Measurements from ENCODE around the gene KAT6B. TPM values are rescaled to one million over a fixed set of nuclear protein-coding genes. Genes with fewer than 3 reads are reported as not detected.

KAT6B gene
- total RNA-seq, 2 donors from 2014 or later = 25.3 to 39.1 TPM

GRCh38 chr10:75032813-75033212 is 206.4 kb downstream of the KAT6B start:
- H3K27me3 ChIP-seq (ENCODE audit: control insufficient read depth, insufficient read depth, low read length, poor library complexity, severe bottlenecking) = no peaks in the 10 kb centered on the region
- no peaks in the 10 kb centered on the region for H3K4me1 ChIP-seq (ENCODE audit: control insufficient read depth, insufficient read depth, low read length)
- Mint-ChIP-seq H3K27ac (no peak overlapping the region), H3K36me3 (ENCODE audit: low read depth) (peaks cover 32% of the 10 kb centered on the region), H3K9me3 (no peaks in the 10 kb centered on the region), H3K27me3 (ENCODE audit: insufficient read depth) (peaks cover 4% of the 10 kb centered on the region), H3K4me1 (peaks cover 4% of the 10 kb centered on the region), H3K4me3 (no peak overlapping the region)
- no peak overlapping the region for H3K9ac ChIP-seq (ENCODE audit: extremely low read depth, low read length, poor library complexity, severe bottlenecking)
- TF ChIP-seq, protein P1, sequence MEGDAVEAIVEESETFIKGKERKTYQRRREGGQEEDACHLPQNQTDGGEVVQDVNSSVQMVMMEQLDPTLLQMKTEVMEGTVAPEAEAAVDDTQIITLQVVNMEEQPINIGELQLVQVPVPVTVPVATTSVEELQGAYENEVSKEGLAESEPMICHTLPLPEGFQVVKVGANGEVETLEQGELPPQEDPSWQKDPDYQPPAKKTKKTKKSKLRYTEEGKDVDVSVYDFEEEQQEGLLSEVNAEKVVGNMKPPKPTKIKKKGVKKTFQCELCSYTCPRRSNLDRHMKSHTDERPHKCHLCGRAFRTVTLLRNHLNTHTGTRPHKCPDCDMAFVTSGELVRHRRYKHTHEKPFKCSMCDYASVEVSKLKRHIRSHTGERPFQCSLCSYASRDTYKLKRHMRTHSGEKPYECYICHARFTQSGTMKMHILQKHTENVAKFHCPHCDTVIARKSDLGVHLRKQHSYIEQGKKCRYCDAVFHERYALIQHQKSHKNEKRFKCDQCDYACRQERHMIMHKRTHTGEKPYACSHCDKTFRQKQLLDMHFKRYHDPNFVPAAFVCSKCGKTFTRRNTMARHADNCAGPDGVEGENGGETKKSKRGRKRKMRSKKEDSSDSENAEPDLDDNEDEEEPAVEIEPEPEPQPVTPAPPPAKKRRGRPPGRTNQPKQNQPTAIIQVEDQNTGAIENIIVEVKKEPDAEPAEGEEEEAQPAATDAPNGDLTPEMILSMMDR (conservative IDR thresholded peaks at IDR 0.05) = no peak
- DNase-seq = no peak
- no peak overlapping the region for H3K27ac ChIP-seq (ENCODE audit: low read depth, low read length)
- H3K4me3 ChIP-seq (ENCODE audit: low read length) = no peak overlapping the region
- H3K36me3 ChIP-seq (ENCODE audit: control insufficient read depth, insufficient read depth, low read length) = peaks cover 21% of the 10 kb centered on the region
- WGBS, 2 experiments (ENCODE audit: insufficient coverage in 1 of 2, insufficient read length in 1 of 2) = 94 to 96% methylated on average over 7 to 8 of the region's 8 CpGs
- H3K9me3 ChIP-seq (ENCODE audit: control insufficient read depth, low read length) = no peaks in the 10 kb centered on the region

DNA sequence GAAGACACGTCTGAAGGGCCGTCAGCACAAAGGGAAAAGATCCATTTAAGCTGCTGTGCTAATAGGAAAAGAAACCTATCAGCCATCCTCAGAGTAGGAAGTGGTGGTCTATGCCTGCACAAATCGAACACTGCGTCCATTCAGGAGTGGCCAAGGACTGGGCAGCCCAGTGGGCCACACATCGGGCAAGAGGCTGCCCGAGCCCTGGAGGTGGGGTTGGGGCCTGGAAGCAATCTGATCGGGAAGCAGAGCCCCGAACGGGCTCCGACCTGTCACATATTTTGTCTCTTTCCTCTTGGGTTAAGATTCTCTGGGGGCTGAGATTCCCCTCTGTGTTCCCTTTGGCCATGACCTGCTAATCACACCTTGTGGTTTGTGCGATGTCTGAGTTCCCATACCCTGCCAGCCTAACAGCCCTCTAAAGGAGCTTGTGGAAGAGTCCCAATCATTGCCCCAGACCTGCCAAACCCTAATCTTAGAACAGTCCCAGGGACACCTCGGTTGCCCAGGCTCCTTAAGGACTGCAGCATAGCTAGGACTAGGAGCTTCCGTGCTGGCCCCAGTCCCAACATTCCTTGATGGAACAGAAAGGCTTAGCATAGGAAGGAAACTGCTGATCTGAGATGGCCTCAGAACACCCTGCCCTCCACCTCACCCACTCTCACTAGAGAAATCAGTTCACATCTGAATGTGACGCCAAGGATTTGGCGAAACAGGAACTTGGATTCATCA is 207.2 kb downstream of the KAT6B start:
- peaks cover 25% of the 10 kb centered on the region for H3K36me3 Mint-ChIP-seq (ENCODE audit: low read depth)
- H3K9me3 Mint-ChIP-seq = no peaks in the 10 kb centered on the region
- no peak overlapping the region for H3K27ac Mint-ChIP-seq
- H3K4me3 Mint-ChIP-seq = no peak overlapping the region
- H3K27me3 ChIP-seq (ENCODE audit: control insufficient read depth, insufficient read depth, low read length, poor library complexity, severe bottlenecking) = no peaks in the 10 kb centered on the region
- H3K9ac ChIP-seq (ENCODE audit: extremely low read depth, low read length, poor library complexity, severe bottlenecking) = no peak overlapping the region
- H3K9me3 ChIP-seq (ENCODE audit: control insufficient read depth, low read length) = no peaks in the 10 kb centered on the region
- H3K4me1 Mint-ChIP-seq = peaks cover 4% of the 10 kb centered on the region
- no peak overlapping the region for H3K27ac ChIP-seq (ENCODE audit: low read depth, low read length)
- H3K4me3 ChIP-seq (ENCODE audit: low read length) = no peak overlapping the region
- peaks cover 15% of the 10 kb centered on the region for H3K36me3 ChIP-seq (ENCODE audit: control insufficient read depth, insufficient read depth, low read length)
- DNase-seq = no peak
- H3K27me3 Mint-ChIP-seq (ENCODE audit: insufficient read depth) = peaks cover 4% of the 10 kb centered on the region
- 93 to 99% methylated on average over 9 to 15 of the region's 15 CpGs for WGBS, 2 experiments (ENCODE audit: insufficient coverage in 1 of 2, insufficient read length in 1 of 2)
- no peaks in the 10 kb centered on the region for H3K4me1 ChIP-seq (ENCODE audit: control insufficient read depth, insufficient read depth, low read length)
- TF ChIP-seq, protein P1 (conservative IDR thresholded peaks at IDR 0.05) = no peak

DNA sequence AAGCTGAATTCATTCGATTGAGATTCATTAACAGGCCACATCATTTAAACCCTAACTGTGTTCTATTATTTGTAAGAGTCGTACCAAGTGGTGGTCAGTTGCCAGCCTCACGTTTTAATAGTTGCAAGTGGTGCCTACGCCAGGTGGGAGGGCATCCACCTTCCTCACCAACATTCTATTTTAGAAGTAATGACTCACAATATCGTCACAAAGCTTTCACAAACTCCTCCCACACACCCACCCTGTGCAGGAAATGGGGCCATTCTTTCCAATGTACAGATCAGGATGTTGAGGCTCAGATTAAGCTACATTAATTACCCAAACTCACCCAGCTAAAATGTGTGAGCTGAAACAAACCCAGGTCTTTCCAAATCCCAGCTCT is 207.7 kb downstream of the KAT6B start:
- Mint-ChIP-seq H3K27ac (no peak overlapping the region), H3K36me3 (ENCODE audit: low read depth) (peaks cover 20% of the 10 kb centered on the region), H3K4me3 (no peak overlapping the region), H3K9me3 (no peaks in the 10 kb centered on the region), H3K27me3 (ENCODE audit: insufficient read depth) (peaks cover 4% of the 10 kb centered on the region), H3K4me1 (peaks cover 4% of the 10 kb centered on the region)
- Histone ChIP-seq H3K36me3 (ENCODE audit: control insufficient read depth, insufficient read depth, low read length) (peaks cover 12% of the 10 kb centered on the region), H3K9ac (ENCODE audit: extremely low read depth, low read length, poor library complexity, severe bottlenecking) (no peak overlapping the region), H3K4me3 (ENCODE audit: low read length) (no peak overlapping the region), H3K27me3 (ENCODE audit: control insufficient read depth, insufficient read depth, low read length, poor library complexity, severe bottlenecking) (no peaks in the 10 kb centered on the region), H3K4me1 (ENCODE audit: control insufficient read depth, insufficient read depth, low read length) (no peaks in the 10 kb centered on the region), H3K9me3 (ENCODE audit: control insufficient read depth, low read length) (no peaks in the 10 kb centered on the region), H3K27ac (ENCODE audit: low read depth, low read length) (no peak overlapping the region)
- no peak for DNase-seq
- TF ChIP-seq, protein P1 (conservative IDR thresholded peaks at IDR 0.05) = no peak
- 94 to 100% methylated on average over 3 to 5 of the region's 5 CpGs for WGBS, 2 experiments (ENCODE audit: insufficient coverage in 1 of 2, insufficient read length in 1 of 2)

All from endodermal cell (in vitro differentiated cells).